WI38 (cell line): ENCODE data around the gene ANKRD28.
"Not testable (repeated sequence)": the region's sequence is repeated elsewhere in the genome, so short reads cannot be mapped to it uniquely, and the experiment has no call there.

Experiments
- H3K4me3 ChIP-seq: 2 replicates; pipeline ENCODE4 v1.5.1; 2011; ENCODE audit warnings: low read depth, mild to moderate bottlenecking, control low read depth, low read length
- CTCF ChIP-seq: IDR thresholded peaks from 2 replicates; pipeline ENCODE4 v1.5.1; 2012; ENCODE audit warnings: low read depth, mild to moderate bottlenecking, control low read depth, low read length

Gene ANKRD28

GRCh38 chr3:15797642-15798303 lies at the start of gene ANKRD28:
ANKRD28 (minus strand) TSS chr3:15797979; CDS start chr3:15796521, 1,458 bp downstream.
- peak within 1 kb of the TSS; percentile 77 for H3K4me3 ChIP-seq
- TF ChIP-seq CTCF, result no peak; the same call in 1 of the 2 replicates

GRCh38 chr3:15847239-15847638 lies 49.5 kb upstream of the ANKRD28 start:
- no peak for TF ChIP-seq CTCF
- no peak overlapping the region for H3K4me3 ChIP-seq

- no peak for TF ChIP-seq CTCF
- no peak overlapping the region for H3K4me3 ChIP-seq
Observed at GRCh38 chr3:15846606-15847005, 48.8 kb upstream of the ANKRD28 start.

DNA sequence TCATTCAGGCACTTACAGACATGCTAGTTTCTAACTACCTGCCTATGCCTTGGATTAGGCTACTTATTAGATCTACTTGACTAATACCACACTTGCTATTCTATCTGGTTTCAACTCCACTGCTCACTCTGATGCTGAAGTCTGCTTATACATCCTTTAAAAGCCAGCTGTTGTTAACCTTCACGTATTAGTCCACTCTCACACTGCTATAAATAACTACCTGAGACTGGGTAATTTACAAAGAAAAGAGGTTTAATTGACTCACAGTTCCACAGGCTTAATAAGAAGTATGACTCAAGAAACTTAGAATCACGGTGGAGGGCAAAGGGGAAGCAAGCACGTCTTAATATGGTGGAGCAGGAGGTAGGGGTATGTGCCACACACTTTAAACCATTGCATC lies 47.7 kb upstream of the ANKRD28 start:
- H3K4me3 ChIP-seq, result no peak overlapping the region
- TF ChIP-seq CTCF, result no peak

DNA sequence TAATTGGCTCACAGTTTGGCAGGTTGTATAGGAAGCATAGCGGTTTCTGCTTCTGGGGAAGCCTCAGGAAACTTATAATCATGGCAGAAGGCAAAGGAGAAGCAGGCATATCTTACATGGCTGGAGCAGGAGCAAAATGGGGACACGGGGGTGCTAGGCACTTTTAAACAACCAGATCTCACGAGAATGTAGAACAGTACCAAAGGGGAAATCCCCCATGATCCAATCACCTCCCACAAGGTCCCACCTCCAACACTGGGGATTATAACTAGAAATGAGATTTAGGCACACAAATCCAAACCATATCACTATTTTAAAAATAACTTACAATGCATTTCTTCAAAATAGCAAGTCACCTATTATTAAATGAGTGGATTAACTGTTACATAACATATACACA lies 47.1 kb upstream of the ANKRD28 start:
- TF ChIP-seq CTCF, result no peak
- H3K4me3 ChIP-seq, result no peak overlapping the region

GRCh38 chr3:15841091-15841973 lies 43.6 kb upstream of the ANKRD28 start:
- not testable (repeated sequence) for H3K4me3 ChIP-seq

GRCh38 chr3:15839568-15839967 lies 41.8 kb upstream of the ANKRD28 start:
- TF ChIP-seq CTCF, result no peak
- H3K4me3 ChIP-seq, result no peak overlapping the region
